H9 (cell line): ENCODE data around the gene NSF. TPM values are rescaled to one million over a fixed set of nuclear protein-coding genes. Genes with fewer than 3 reads are reported as not detected.

Source experiments
- DNase-seq: peaks from one replicate; pipeline ENCODE4 v3.0.0-alpha.2; 2017
- H2AFZ ChIP-seq: one replicate; pipeline ENCODE4 v1.6.1; 2013; ENCODE audit warnings: mild to moderate bottlenecking, low read length, control low read depth, moderate library complexity
- H2AK5ac ChIP-seq: 2 replicates; pipeline ENCODE4 v1.6.1; 2013; ENCODE audit warnings: low read length, control low read depth, mixed read lengths; ENCODE audit not compliant: insufficient read length
- H2BK120ac ChIP-seq: one replicate; pipeline ENCODE4 v1.6.1; 2013; ENCODE audit warnings: low read depth, mild to moderate bottlenecking, low read length, control low read depth, inconsistent platforms; ENCODE audit not compliant: poor library complexity, severe bottlenecking
- H2BK12ac ChIP-seq: 2 replicates; pipeline ENCODE4 v1.6.1; 2013; ENCODE audit warnings: low read length, control low read depth, mixed read lengths, low read depth; ENCODE audit not compliant: insufficient read length
- H2BK15ac ChIP-seq: 2 replicates; pipeline ENCODE4 v1.6.1; 2013; ENCODE audit warnings: low read depth, low read length, control low read depth
- H2BK20ac ChIP-seq: one replicate; pipeline ENCODE4 v1.6.1; 2013; ENCODE audit warnings: low read depth, mild to moderate bottlenecking, low read length, control low read depth, inconsistent platforms; ENCODE audit not compliant: poor library complexity, severe bottlenecking
- H2BK5ac ChIP-seq: 2 replicates; pipeline ENCODE4 v1.6.1; 2013; ENCODE audit warnings: low read length, control low read depth, mixed read lengths; ENCODE audit not compliant: insufficient read length
- H3K14ac ChIP-seq: 2 replicates; pipeline ENCODE4 v1.6.1; 2013; ENCODE audit warnings: low read length, control low read depth; ENCODE audit not compliant: insufficient read depth
- H3K18ac ChIP-seq: 2 replicates; pipeline ENCODE4 v1.6.1; 2013; ENCODE audit warnings: low read depth, mild to moderate bottlenecking, mixed read lengths, low read length, control low read depth; ENCODE audit not compliant: insufficient read length
- H3K23ac ChIP-seq: 2 replicates; pipeline ENCODE4 v1.6.1; 2013; ENCODE audit warnings: low read length, control low read depth, mixed read lengths, low read depth; ENCODE audit not compliant: insufficient read length
- H3K23me2 ChIP-seq: 2 replicates; pipeline ENCODE4 v1.6.1; 2013; ENCODE audit warnings: low read depth, mild to moderate bottlenecking, mixed read lengths, low read length, control low read depth; ENCODE audit not compliant: insufficient read length, poor library complexity, severe bottlenecking
- H3K27ac ChIP-seq: 2 replicates; pipeline ENCODE4 v1.5.1; 2013; ENCODE audit warnings: low read length, control low read depth, mixed read lengths, low read depth; ENCODE audit not compliant: insufficient read length
- H3K27me3 ChIP-seq: 2 replicates; pipeline ENCODE4 v1.6.1; 2013; ENCODE audit warnings: low read length, control low read depth, inconsistent platforms; ENCODE audit not compliant: insufficient read depth
- H3K4ac ChIP-seq: 2 replicates; pipeline ENCODE4 v1.6.1; 2013; ENCODE audit warnings: low read depth, mild to moderate bottlenecking, control low read depth, inconsistent platforms, low read length, moderate library complexity
- H3K4me1 ChIP-seq: 2 replicates; pipeline ENCODE4 v1.6.1; 2013; ENCODE audit warnings: low read length, control low read depth, inconsistent platforms; ENCODE audit not compliant: insufficient read depth
- H3K4me2 ChIP-seq: 2 replicates; pipeline ENCODE4 v1.6.1; 2013; ENCODE audit warnings: low read length, control low read depth, mixed read lengths; ENCODE audit not compliant: insufficient read length, insufficient read depth
- H3K56ac ChIP-seq: 2 replicates; pipeline ENCODE4 v1.6.1; 2013; ENCODE audit warnings: low read depth, mild to moderate bottlenecking, mixed read lengths, low read length, control low read depth; ENCODE audit not compliant: insufficient read length
- H3K79me1 ChIP-seq: 2 replicates; pipeline ENCODE4 v1.6.1; 2013; ENCODE audit warnings: low read depth, mild to moderate bottlenecking, moderate library complexity, low read length, control low read depth, inconsistent platforms; ENCODE audit not compliant: insufficient read depth, poor library complexity, severe bottlenecking
- H3K79me2 ChIP-seq: 2 replicates; pipeline ENCODE4 v1.6.1; 2013; ENCODE audit warnings: low read length, control low read depth, inconsistent platforms; ENCODE audit not compliant: insufficient read depth
- H3K9ac ChIP-seq: 2 replicates; pipeline ENCODE4 v1.6.1; 2013; ENCODE audit warnings: low read length, control low read depth, mixed read lengths; ENCODE audit not compliant: insufficient read length; ENCODE audit errors: extremely low read depth
- H3K9me3 ChIP-seq: one replicate; pipeline ENCODE4 v1.6.1; 2013; ENCODE audit warnings: low read depth, low read length, inconsistent platforms; ENCODE audit not compliant: control insufficient read depth
- H3T11ph ChIP-seq: one replicate; pipeline ENCODE4 v1.6.1; 2013; ENCODE audit warnings: mild to moderate bottlenecking, low read length, control low read depth, inconsistent platforms
- H4K20me1 ChIP-seq: one replicate; pipeline ENCODE4 v1.6.1; 2013; ENCODE audit not compliant: control insufficient read depth, insufficient read length, insufficient read depth
- H4K5ac ChIP-seq: 2 replicates; pipeline ENCODE4 v1.6.1; 2013; ENCODE audit warnings: low read depth, mild to moderate bottlenecking, mixed read lengths, low read length, control low read depth; ENCODE audit not compliant: insufficient read length
- H4K8ac ChIP-seq: replicated peaks from 2 replicates; pipeline ENCODE4 v1.6.1; 2013; ENCODE audit warnings: low read length, control low read depth, mixed read lengths, low read depth; ENCODE audit not compliant: insufficient read length
- H4K91ac ChIP-seq: 2 replicates; pipeline ENCODE4 v1.6.1; 2013; ENCODE audit warnings: low read depth, mild to moderate bottlenecking, moderate library complexity, mixed read lengths, low read length, control low read depth; ENCODE audit not compliant: insufficient read length
- H3K27ac Mint-ChIP-seq, 3 experiments: 2 replicates in 2 of 3; 3 replicates in 1 of 3; pipeline ENCODE4 v1.8.0; 2020 to 2021; ENCODE audit warnings: mixed read lengths in 3 of 3, mild to moderate bottlenecking in 1 of 3, moderate library complexity in 1 of 3
- H3K27me3 Mint-ChIP-seq: 2 replicates; pipeline ENCODE4 v1.8.0; 2021; ENCODE audit warnings: low read depth, mild to moderate bottlenecking, moderate library complexity, mixed read lengths
- H3K36me3 Mint-ChIP-seq, 3 experiments: 2 replicates in 2 of 3; 3 replicates in 1 of 3; pipeline ENCODE4 v1.8.0; 2020 to 2021; ENCODE audit warnings: low read depth in 3 of 3, mixed read lengths in 3 of 3; ENCODE audit not compliant: insufficient read depth in 1 of 3
- H3K4me1 Mint-ChIP-seq, 2 experiments: 2 replicates each; pipeline ENCODE4 v1.8.0; 2020; ENCODE audit warnings: mixed read lengths in 2 of 2
- H3K4me3 Mint-ChIP-seq, 2 experiments: 2 replicates in 1 of 2; 3 replicates in 1 of 2; pipeline ENCODE4 v1.8.0; 2020 to 2021; ENCODE audit warnings: mild to moderate bottlenecking in 2 of 2, mixed read lengths in 2 of 2, moderate library complexity in 1 of 2
- H3K9me3 Mint-ChIP-seq, 2 experiments: 2 replicates in 1 of 2; 3 replicates in 1 of 2; pipeline ENCODE4 v1.8.0; 2020; ENCODE audit warnings: mild to moderate bottlenecking in 2 of 2, mixed read lengths in 2 of 2, moderate library complexity in 1 of 2
- WGBS: extraction: QIAGEN DNeasy Blood & Tissue Kit; methylation state at CpG from one replicate; pipeline ENCODE4 v1.1.7; 2013; ENCODE audit warnings: missing lambda C conversion rate, low lambda C conversion rate, mixed read lengths; ENCODE audit not compliant: insufficient read length; ENCODE audit errors: extremely low coverage; 5-methylcytosine and 5-hydroxymethylcytosine counted together
- total RNA-seq: library from RNA; stranded (reverse); gene quantifications from 2 replicates; pipeline ENCODE4 v1.2.1, GENCODE V29; 2021
- TF ChIP-seq, protein P1 (sequence below): fragments of 200-600 bp; sonication (generic); conservative IDR thresholded peaks from 3 replicates; pipeline ENCODE4 v1.8.0; 2021; ENCODE audit warnings: antibody characterized with exemption, mild to moderate bottlenecking

NSF gene
- total RNA-seq, 1 experiment from 2014 or later, result 36.4 TPM

DNA sequence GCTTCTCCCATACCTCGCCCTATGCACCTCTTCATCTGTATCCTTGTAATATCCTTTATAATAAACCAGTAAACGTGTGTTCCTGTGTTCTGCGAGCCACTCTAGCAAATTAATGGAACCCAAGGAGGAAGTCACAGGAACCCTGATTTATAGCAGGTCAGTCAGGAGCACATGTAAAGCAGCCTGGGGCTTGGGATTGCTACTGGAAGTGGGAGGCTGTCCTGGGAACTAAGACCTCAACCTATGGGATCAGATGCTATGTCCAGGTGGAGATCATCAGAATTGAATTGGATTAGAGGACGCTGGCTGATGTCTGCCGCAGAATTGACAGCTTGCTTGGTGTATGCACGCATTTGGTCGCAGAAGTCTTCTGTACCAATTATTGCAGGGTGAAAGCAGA, 212.3 kb downstream of the NSF start:
- H4K5ac ChIP-seq, result no peak overlapping the region
- no peak for DNase-seq
- no peak overlapping the region for H2BK20ac ChIP-seq
- no CpG with 5 or more reads among the region's 7 CpGs for WGBS
- no peak overlapping the region for H2BK5ac ChIP-seq
- no peak overlapping the region for H3K14ac ChIP-seq
- no peaks in the 10 kb centered on the region for H3K23me2 ChIP-seq
- peaks cover 0 to 35% (median 0%) of the 10 kb centered on the region in 3 experiments; a peak in 2 of 7 replicates for H3K36me3 Mint-ChIP-seq
- no peak overlapping the region for H2BK12ac ChIP-seq
- H3K4me2 ChIP-seq, result no peak overlapping the region
- no peaks in the 10 kb centered on the region; a peak in 1 of 4 replicates for H3K4me1 Mint-ChIP-seq
- no peaks in the 10 kb centered on the region for H3K79me2 ChIP-seq
- H3K79me1 ChIP-seq, result no peaks in the 10 kb centered on the region
- H3K27me3 Mint-ChIP-seq, result no peaks in the 10 kb centered on the region; the same call in 1 of the 2 replicates
- no peak overlapping the region for H3K27ac Mint-ChIP-seq
- no peak overlapping the region for H3K4me3 Mint-ChIP-seq
- H2AK5ac ChIP-seq, result no peak overlapping the region
- no peak overlapping the region for H4K91ac ChIP-seq
- no peaks in the 10 kb centered on the region for H3K9me3 ChIP-seq
- no peaks in the 10 kb centered on the region for H3K27me3 ChIP-seq
- no peaks in the 10 kb centered on the region for H4K20me1 ChIP-seq
- no peak overlapping the region for H3T11ph ChIP-seq
- no peak overlapping the region for H3K56ac ChIP-seq
- H4K8ac ChIP-seq, result no peak overlapping the region
- no peak overlapping the region for H2BK120ac ChIP-seq
- H3K4ac ChIP-seq, result no peak overlapping the region
- H2BK15ac ChIP-seq, result no peak overlapping the region
- H3K9ac ChIP-seq, result no peak overlapping the region
- TF ChIP-seq, protein P1, sequence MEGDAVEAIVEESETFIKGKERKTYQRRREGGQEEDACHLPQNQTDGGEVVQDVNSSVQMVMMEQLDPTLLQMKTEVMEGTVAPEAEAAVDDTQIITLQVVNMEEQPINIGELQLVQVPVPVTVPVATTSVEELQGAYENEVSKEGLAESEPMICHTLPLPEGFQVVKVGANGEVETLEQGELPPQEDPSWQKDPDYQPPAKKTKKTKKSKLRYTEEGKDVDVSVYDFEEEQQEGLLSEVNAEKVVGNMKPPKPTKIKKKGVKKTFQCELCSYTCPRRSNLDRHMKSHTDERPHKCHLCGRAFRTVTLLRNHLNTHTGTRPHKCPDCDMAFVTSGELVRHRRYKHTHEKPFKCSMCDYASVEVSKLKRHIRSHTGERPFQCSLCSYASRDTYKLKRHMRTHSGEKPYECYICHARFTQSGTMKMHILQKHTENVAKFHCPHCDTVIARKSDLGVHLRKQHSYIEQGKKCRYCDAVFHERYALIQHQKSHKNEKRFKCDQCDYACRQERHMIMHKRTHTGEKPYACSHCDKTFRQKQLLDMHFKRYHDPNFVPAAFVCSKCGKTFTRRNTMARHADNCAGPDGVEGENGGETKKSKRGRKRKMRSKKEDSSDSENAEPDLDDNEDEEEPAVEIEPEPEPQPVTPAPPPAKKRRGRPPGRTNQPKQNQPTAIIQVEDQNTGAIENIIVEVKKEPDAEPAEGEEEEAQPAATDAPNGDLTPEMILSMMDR, result no peak
- no peak overlapping the region for H2AFZ ChIP-seq
- H3K27ac ChIP-seq, result no peak overlapping the region
- H3K18ac ChIP-seq, result no peak overlapping the region
- H3K4me1 ChIP-seq, result no peaks in the 10 kb centered on the region
- H3K23ac ChIP-seq, result no peak overlapping the region
- H3K9me3 Mint-ChIP-seq, result peaks cover 0 to 5% of the 10 kb centered on the region in 2 experiments; a peak in 3 of 5 replicates
